GM12878 (cell line): Measurements from ENCODE around the gene TTR. TPM values are rescaled to one million over a fixed set of nuclear protein-coding genes. Genes with fewer than 3 reads are reported as not detected.

Source experiments
- ATAC-seq: fragments of 200-7000 bp; cut with Tn5 transposase; 3 replicates; pipeline ENCODE4 v1.9.1; 2020; ENCODE audit warnings: mild to moderate bottlenecking, moderate library complexity
- BruUV-seq: library from RNA; stranded (reverse); fragments of 400-500 nt; replicated peaks from 2 replicates; lab custom pipeline; 2021; lab: Mats Ljungman, UMichigan
- CTCF ChIA-PET: fragments of 300-600 bp; sonication (Branson Sonifier 250); formaldehyde crosslinking; extraction: SDS; loops from one replicate; lab custom pipeline; 2021; ENCODE audit warnings: inconsistent platforms; lab: Yijun Ruan, JAX
- POLR2A ChIA-PET: fragments of 350-600 bp; formaldehyde crosslinking; extraction: SDS; loops from one replicate; lab custom pipeline; 2021; ENCODE audit warnings: inconsistent platforms; lab: Charles Lee
- RAD21 ChIA-PET: fragments of 300-600 bp; sonication (Branson Sonifier 250); formaldehyde crosslinking; loops from one replicate; lab custom pipeline; 2023; ENCODE audit warnings: antibody characterized with exemption; ENCODE audit not compliant: unreplicated experiment; lab: Charles Lee
- SMC1A ChIA-PET: fragments of 300-600 bp; sonication (Branson Sonifier 250); formaldehyde crosslinking; loops from one replicate; lab custom pipeline; 2023; ENCODE audit not compliant: unreplicated experiment, uncharacterized antibody; lab: Charles Lee
- DNase-seq: peaks from one replicate; pipeline ENCODE4 v3.0.0-alpha.2; 2011; ENCODE audit warnings: low read depth, low spot score
- FAIRE-seq: peaks from 3 replicates; lab custom pipeline; 2011; peaks lifted over from hg19 to GRCh38; lab: Jason Lieb, UNC
- H2AFZ ChIP-seq: 2 replicates; pipeline ENCODE4 v1.6.0; 2011; ENCODE audit warnings: low read depth, low read length, control low read depth; ENCODE audit not compliant: control insufficient read depth
- H3K27ac ChIP-seq: 2 replicates; pipeline ENCODE4 v1.5.1; 2011; ENCODE audit warnings: control low read depth; ENCODE audit not compliant: control insufficient read depth, insufficient read depth
- H3K27me3 ChIP-seq, 2 experiments: replicated peaks in 1 of 2; 2 replicates each; pipeline versions ENCODE4 v1.6.0 to v1.6.1; 2011; ENCODE audit warnings: low read length in 1 of 2; ENCODE audit not compliant: control insufficient read depth in 2 of 2, insufficient read depth in 2 of 2
- H3K36me3 ChIP-seq, 2 experiments: 2 replicates each; pipeline ENCODE4 v1.5.1; 2011; ENCODE audit warnings: low read length in 1 of 2; ENCODE audit not compliant: control insufficient read depth in 2 of 2, insufficient read depth in 2 of 2
- H3K4me1 ChIP-seq: 2 replicates; pipeline ENCODE4 v1.6.1; 2011; ENCODE audit warnings: mild to moderate bottlenecking, low read length, moderate library complexity, mixed read lengths; ENCODE audit not compliant: control insufficient read depth, insufficient read depth
- H3K4me2 ChIP-seq: 2 replicates; pipeline ENCODE4 v1.6.0; 2011; ENCODE audit warnings: control low read depth; ENCODE audit not compliant: control insufficient read depth, insufficient read depth
- H3K4me3 ChIP-seq: fragments of 200-600 bp; sonication (generic); 2 replicates; pipeline ENCODE4 v1.5.1; 2016
- H3K79me2 ChIP-seq: 2 replicates; pipeline ENCODE4 v1.6.0; 2011; ENCODE audit warnings: low read length; ENCODE audit not compliant: control insufficient read depth, insufficient read depth
- H3K9ac ChIP-seq: 2 replicates; pipeline ENCODE4 v1.8.0; 2011; ENCODE audit warnings: low read length, control low read depth, mixed read lengths; ENCODE audit not compliant: control insufficient read depth, insufficient read depth
- H3K9me3 ChIP-seq: replicated peaks from 3 replicates; pipeline ENCODE4 v1.5.1; 2011; ENCODE audit warnings: mild to moderate bottlenecking, low read length; ENCODE audit not compliant: control insufficient read depth, insufficient read depth
- H4K20me1 ChIP-seq: 2 replicates; pipeline ENCODE4 v1.6.0; 2011; ENCODE audit not compliant: control insufficient read depth, insufficient read depth
- CEBPZ ChIP-seq: fragments of 150-350 bp; IDR thresholded peaks from 2 replicates; pipeline ENCODE4 v1.6.1; 2016; ENCODE audit warnings: low read depth, low read length
- EZH2 ChIP-seq: IDR thresholded peaks from 2 replicates; pipeline ENCODE4 v1.6.1; 2012; ENCODE audit warnings: low read depth, mild to moderate bottlenecking, control low read depth, inconsistent platforms, low read length, borderline replicate concordance; ENCODE audit not compliant: control insufficient read depth
- POLR2AphosphoS2 ChIP-seq: IDR thresholded peaks from 2 replicates; pipeline ENCODE4 v1.6.1; 2011; ENCODE audit warnings: low read depth, mild to moderate bottlenecking, low read length, improper control_type of control experiment, moderate library complexity
- POLR2AphosphoS5 ChIP-seq: IDR thresholded peaks from 2 replicates; pipeline ENCODE4 v1.6.1; 2011; ENCODE audit warnings: mild to moderate bottlenecking, low read length, inconsistent platforms
- RB1 ChIP-seq: fragments of 450-650 bp; formaldehyde crosslinking; IDR thresholded peaks from 2 replicates; pipeline ENCODE4 v1.6.1; 2017; ENCODE audit warnings: mild to moderate bottlenecking, borderline replicate concordance
- RBBP5 ChIP-seq: fragments of 200-600 bp; sonication (generic); conservative IDR thresholded peaks from 2 replicates; pipeline ENCODE4 v1.6.1; 2016
- SMC3 ChIP-seq: IDR thresholded peaks from 2 replicates; pipeline ENCODE4 v1.6.1; 2011; ENCODE audit warnings: low read length, improper control_type of control experiment, borderline replicate concordance
- SPI1 ChIP-seq: IDR thresholded peaks from 2 replicates; pipeline ENCODE4 v1.6.1; 2011; ENCODE audit warnings: low read depth, mild to moderate bottlenecking, low read length, moderate library complexity, borderline replicate concordance; ENCODE audit not compliant: insufficient read depth
- SUZ12 ChIP-seq: fragments of 200-600 bp; sonication (generic); IDR thresholded peaks from one replicate; pipeline ENCODE4 v1.6.1; 2018; ENCODE audit warnings: antibody characterized with exemption, mild to moderate bottlenecking; ENCODE audit not compliant: unreplicated experiment
- TAF1 ChIP-seq: IDR thresholded peaks from 2 replicates; pipeline ENCODE4 v1.6.1; 2011; ENCODE audit warnings: mild to moderate bottlenecking, low read depth, low read length, borderline replicate concordance
- TARDBP ChIP-seq: IDR thresholded peaks from 2 replicates; pipeline ENCODE4 v1.6.1; 2016; ENCODE audit warnings: borderline replicate concordance
- ZNF622 ChIP-seq: fragments of 450-650 bp; IDR thresholded peaks from 2 replicates; pipeline ENCODE4 v1.6.1; 2017; ENCODE audit warnings: mild to moderate bottlenecking, inconsistent platforms
- WGBS: methylation state at CpG from one replicate; pipeline ENCODE4 v1.1.6; 2016; ENCODE audit warnings: low lambda C conversion rate; ENCODE audit not compliant: insufficient replicate concordance, insufficient coverage; ENCODE audit errors: missing lambda C conversion rate; 5-methylcytosine and 5-hydroxymethylcytosine counted together
- in situ Hi-C: fragments of 300-500 bp; cut with MboI; formaldehyde crosslinking; loops from 9 replicates; pipeline ENCODE4 v1.14.3; 2018; ENCODE audit warnings: mixed read lengths
- intact Hi-C: fragments of 100-400 bp; cut with micrococcal nuclease; formaldehyde crosslinking; loops from one replicate; pipeline ENCODE4 v1.14.2; 2022; ENCODE audit not compliant: unreplicated experiment
- polyA plus RNA-seq, 11 experiments: library from polyadenylated mRNA; depleted of rRNA in 4 of 11; unstranded in 6 of 11; stranded (reverse) in 5 of 11; fragments of >200 nt; fragmentation: Nextera tagmentation in 4 of 11; fragmentation: Illumina TruSeq in 1 of 11; extraction: Ambion mirVana in 4 of 11; extraction: Trizol in 1 of 11; gene quantifications; 1 replicate in 1 of 11; 2 replicates in 10 of 11; pipeline versions ENCODE4 v1.2.1 to v1.2.3, GENCODE V29; 2011 to 2016; ENCODE audit warnings: inconsistent platforms in 2 of 11, missing spikeins in 2 of 11, low read depth in 1 of 11
- total RNA-seq, 4 experiments: library from RNA; depleted of rRNA in 3 of 4; stranded (reverse); fragments of >200 nt in 3 of 4; fragmentation: Illumina TruSeq in 1 of 4; extraction: Trizol in 1 of 4; gene quantifications; 2 replicates each; pipeline versions ENCODE4 v1.2.1 to v1.2.3, GENCODE V29; 2013 to 2021

Gene TTR
- total and polyA plus RNA-seq, 10 of the 15 experiments (the other 5 are each of a cell fraction or from before 2014, with no cell fraction given), result 0.05 to 1.2 TPM; not detected in 8

GRCh38 chr18:31614044-31614443 lies 22.4 kb downstream of the TTR start:
- Histone ChIP-seq H3K4me2 (no peak overlapping the region), H3K4me3 (no peak overlapping the region), H3K9ac (no peak overlapping the region), H2AFZ (no peak overlapping the region), H4K20me1 (no peaks in the 10 kb centered on the region), H3K36me3 (no peaks in the 10 kb centered on the region), H3K27me3 (no peaks in the 10 kb centered on the region), H3K4me1 (peaks cover 5% of the 10 kb centered on the region), H3K79me2 (no peaks in the 10 kb centered on the region), H3K9me3 (no peaks in the 10 kb centered on the region), H3K27ac (no peak overlapping the region)
- WGBS, result 14% methylated on average over 2 of the region's 2 CpGs
- DNase-seq, result no peak
- SMC1A ChIA-PET, result interaction anchor here (0.7 to 1.4 kb wide), 3 partner anchors 16 to 66 kb away, joined by 3 to 4 read pairs (median 3); no protein-coding TSS in a partner anchor
- RAD21 ChIA-PET, result no interaction called here
- POLR2A ChIA-PET, result no interaction called here
- intact Hi-C loops (loop anchor here (5.0 kb wide), 1 partner anchor 108 kb away; no protein-coding TSS in a partner anchor), in situ Hi-C loops (no loop called here)
- no peak for ATAC-seq
- CTCF ChIA-PET, result interaction anchor here (1.2 to 4.3 kb wide), 3 partner anchors 58 to 109 kb away, joined by 4 to 29 read pairs (median 6); no protein-coding TSS in a partner anchor
- no peak for FAIRE-seq
- TF ChIP-seq RBBP5 (no peak), RB1 (no peak), SPI1 (no peak), EZH2 (no peak), TAF1 (no peak), POLR2AphosphoS5 (no peak), ZNF622 (no peak), CEBPZ (no peak), TARDBP (no peak), POLR2AphosphoS2 (no peak), SMC3 (no peak), SUZ12 (no peak)
- BruUV-seq, result no TSS peak
